Renal cortical epithelial cell (primary cell): ENCODE results near the gene TEX19. TPM values are rescaled to one million over a fixed set of nuclear protein-coding genes. Genes with fewer than 3 reads are reported as not detected.

ENCODE experiments used
- DNase-seq: peaks from one replicate; pipeline ENCODE4 v3.0.0-alpha.2; 2011; ENCODE audit warnings: low read depth
- total RNA-seq: library from RNA; depleted of rRNA; stranded (reverse); fragments of >200 nt; gene quantifications from 2 replicates; pipeline ENCODE4 v1.2.3, GENCODE V29; 2014

Gene TEX19
- total RNA-seq, 1 donor from 2014 or later: 0.05 TPM

- DNase-seq: no peak
Observed at GRCh38 chr17:82321947-82322466, 37.0 kb upstream of the TEX19 start.

DNA sequence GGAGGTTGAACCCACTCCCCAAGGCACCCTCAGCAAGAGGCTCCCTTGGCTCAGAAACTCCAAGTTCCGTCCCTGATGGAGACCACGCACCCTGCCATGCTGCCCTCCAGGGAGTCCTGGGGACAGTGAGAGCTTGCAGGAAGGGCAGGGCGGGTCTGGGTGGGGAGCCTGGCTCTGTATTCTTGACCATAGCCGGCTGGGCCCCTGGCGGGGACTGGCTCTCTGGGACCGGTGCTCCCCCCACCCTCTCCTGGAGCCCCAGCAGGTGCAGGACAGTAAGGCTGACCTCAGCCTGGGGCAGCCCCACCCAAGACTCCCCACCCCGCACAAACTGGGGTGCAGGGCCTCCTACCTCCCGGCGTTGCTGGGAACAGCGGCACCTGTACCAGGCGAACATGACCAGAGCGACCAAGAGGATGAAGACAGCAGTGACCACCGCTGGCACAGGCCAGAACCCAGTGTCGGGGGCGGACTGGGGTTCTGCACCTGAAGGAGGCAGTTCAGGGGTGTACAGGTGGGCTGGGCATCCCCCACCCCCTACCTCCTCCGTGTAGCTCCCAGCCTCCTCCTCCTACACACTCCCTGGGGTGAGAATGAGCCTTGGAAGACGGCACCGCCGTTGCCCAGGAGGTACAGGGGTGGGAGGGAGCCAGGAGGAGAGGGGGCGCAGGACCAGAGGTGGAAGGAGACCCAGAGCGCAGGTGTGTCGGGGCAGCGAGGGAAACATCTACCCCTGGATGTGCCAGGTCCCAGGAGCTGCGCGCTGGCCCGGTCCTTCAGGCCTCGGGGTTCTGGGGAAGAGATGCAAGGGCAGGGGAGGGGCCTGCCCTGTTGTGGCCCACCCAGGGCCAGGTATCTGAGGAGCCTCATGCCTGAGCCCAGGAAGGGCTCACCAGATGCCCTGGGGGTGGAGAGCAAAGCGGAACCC is 36.3 kb upstream of the TEX19 start:
- DNase-seq: no peak

GRCh38 chr17:82323514-82324234 is 35.4 kb upstream of the TEX19 start:
- DNase-seq: no peak

GRCh38 chr17:82324566-82325285 is 34.3 kb upstream of the TEX19 start:
- no peak for DNase-seq

DNA sequence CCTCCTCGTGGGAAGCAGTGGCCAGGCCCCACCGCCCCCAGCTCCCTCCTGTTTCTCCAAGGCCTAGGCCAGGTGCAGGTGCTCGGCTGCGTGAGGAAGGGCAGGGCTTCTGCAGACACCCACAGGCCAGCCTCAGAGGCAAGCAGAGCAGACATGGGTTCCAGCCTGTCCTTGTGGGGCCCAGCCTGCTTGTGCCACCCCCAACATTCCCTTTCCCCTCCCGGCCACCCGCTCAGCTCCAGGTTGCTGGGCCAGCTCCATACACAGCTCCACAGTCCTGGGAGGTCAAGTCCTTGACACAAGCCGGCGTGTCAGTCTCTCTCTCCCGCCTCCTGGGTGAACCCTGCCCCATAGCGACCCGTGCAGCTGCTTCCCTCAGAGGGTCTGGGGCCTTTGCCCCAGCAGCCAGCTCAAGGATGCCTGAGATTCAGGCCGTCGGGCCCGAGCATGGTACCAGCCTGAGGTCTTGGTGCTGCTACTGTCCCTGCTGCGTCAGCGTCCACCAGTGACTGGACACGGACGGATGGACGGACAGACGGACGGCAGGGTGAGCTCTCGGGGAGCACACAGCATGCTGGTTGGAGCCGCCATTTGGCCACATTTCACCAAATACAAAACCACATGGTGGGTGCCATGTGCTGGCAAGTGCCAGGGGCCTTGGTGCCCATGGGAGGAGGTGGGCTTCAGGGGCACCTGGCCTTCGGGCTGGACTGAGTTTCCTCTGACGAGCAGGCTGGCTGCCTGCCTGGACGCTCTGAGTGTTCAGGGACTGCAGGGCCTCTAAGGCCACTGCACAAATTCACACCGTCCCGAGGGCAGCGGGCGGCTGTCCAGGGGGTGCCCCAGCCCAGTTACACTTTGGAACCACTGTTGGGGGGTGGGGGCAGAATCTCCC is 33.5 kb upstream of the TEX19 start:
- DNase-seq: no peak

- no peak for DNase-seq
Observed at GRCh38 chr17:82327289-82327688, 31.8 kb upstream of the TEX19 start.

GRCh38 chr17:82327757-82328140 is 31.3 kb upstream of the TEX19 start:
- no peak for DNase-seq

DNA sequence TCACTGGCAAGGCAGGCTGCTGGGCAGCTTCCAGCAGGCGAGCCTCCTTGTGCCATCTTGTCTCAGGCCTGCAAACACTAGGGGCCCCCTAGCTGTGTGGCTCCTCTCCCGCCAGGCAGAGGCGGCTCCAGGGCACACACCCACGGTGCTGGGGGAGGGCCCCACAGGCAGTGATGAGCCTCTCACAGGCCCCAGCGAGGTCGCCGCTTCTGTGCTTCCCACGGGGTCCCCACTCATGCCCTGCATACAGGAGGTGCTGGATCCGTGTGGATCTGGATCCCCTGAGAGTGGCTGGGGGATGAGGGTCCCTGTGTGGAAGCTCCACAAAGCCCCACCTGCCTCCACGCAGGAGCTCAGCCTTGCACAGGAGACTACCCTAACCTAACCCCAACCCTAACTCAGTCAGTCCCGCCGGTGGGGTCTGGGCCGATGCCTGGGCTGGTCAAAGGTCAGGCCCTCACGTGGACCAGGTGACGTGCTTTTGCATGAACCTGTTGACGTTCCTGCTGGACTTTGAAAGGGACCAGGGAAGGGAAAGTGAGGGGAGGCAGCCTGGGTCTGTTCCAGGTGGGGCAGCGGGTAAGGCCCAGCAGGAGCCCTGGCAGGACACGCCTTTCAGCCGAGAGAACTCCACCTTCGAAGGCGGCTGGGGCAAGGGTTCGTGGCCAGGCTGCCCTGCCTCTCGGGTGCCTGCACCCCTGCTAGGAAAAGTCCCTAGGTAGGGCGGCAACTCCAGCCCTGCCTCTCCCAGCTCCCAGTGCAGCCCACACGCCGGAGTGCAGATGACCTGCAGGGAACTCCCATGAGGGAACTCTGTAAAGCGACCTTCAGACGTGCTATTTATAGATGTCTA is 30.7 kb upstream of the TEX19 start:
- DNase-seq: no peak

GRCh38 chr17:82328994-82329507 is 30.0 kb upstream of the TEX19 start:
- DNase-seq: no peak

GRCh38 chr17:82329683-82330321 is 29.2 kb upstream of the TEX19 start:
- DNase-seq: no peak

DNA sequence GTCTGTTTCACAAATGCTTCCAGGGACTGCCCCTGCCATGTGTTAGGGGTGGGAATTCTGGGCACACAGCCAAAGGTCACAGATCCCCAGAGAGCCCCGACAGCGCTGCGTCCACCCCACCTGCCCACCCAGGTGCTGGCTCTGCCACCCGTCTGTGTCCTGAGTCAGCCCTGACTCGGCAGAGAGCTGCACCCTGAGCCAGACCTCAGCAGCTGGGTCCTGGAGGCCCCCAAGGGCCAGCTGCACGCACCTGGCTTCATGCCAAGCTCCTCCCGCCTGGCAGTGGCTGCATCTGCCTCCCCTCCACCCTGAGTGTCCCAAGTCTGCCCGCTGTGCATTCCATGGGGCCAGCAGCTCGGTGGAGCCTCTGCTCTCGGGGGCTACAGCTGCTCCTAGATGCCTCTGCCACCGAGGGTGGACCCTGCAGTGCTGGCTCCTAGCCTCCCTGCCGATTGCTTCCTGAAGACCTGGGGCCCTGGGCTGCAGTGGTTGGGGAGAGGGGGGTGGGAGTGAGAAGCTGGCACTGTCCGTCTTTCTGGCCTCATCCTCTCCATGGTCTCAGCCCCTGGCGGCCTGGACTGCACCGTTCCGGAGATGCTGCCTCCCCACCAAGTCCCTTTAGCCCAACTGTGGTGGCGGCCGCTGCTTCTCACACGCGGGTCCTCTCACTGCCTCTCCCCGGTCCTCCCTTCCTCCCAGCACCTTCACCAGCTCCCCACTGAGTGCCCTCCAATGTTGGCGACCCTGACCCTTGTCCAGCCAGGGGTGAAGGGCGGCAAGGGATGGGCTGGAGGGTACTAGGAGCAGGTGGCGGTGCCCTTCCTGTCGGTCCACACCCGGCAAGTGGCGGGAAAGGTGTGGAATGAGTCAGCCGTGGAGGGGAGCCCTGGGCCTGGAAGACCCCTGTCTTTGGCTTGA is 28.5 kb upstream of the TEX19 start:
- peak; percentile 27 for DNase-seq

GRCh38 chr17:82331345-82331939 is 27.6 kb upstream of the TEX19 start:
- DNase-seq: no peak

- DNase-seq: peak; percentile 61
Observed at GRCh38 chr17:82332669-82333278, 26.3 kb upstream of the TEX19 start.

GRCh38 chr17:82333279-82334171 is 25.5 kb upstream of the TEX19 start, which contains the start of gene SECTM1:
Gene SECTM1, minus strand, starts transcription at chr17:82333766. Its CDS starts 6,526 bp downstream, at chr17:82327240.
- DNase-seq: no peak

- DNase-seq: no peak
Observed at GRCh38 chr17:82334204-82334621, 24.8 kb upstream of the TEX19 start.
